Measurements from ENCODE around the gene PEX11G.

The PEX11G gene

DNA sequence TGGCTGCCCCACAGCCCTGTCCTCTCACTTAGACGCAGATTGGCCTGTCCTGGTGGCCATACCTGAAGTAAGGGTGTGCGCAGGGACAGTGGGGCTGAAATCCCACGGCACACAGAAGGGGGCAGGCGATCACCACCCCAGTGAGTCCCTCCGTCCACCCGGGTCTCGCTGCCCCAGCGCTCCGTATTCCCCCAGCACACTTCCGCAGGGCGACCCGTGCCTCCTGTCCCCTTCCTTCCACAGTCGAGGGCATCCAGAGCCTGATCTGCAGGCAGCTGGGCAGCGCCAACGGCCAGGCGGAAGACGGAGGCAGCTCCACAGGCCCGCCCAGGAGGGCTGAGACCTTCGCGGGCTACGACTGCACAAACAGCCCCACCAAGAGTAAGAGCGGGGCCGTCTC, 25.3 kb downstream of the PEX11G start:
- Histone ChIP-seq H3K27me3 (ENCODE audit: low read length) (no peaks in the 10 kb centered on the region), H3K79me2 (ENCODE audit: insufficient read depth, low read length) (no peaks in the 10 kb centered on the region), H3K9ac (ENCODE audit: low read length) (no peak overlapping the region), H4K20me1 (ENCODE audit: low read depth, low read length) (no peaks in the 10 kb centered on the region), H3K4me2 (ENCODE audit: low read depth, low read length, poor library complexity, severe bottlenecking) (no peak overlapping the region), H3K27ac (ENCODE audit: low read depth, low read length) (no peak overlapping the region), H3K36me3 (ENCODE audit: low read length) (no peaks in the 10 kb centered on the region), H3K9me2 (replicated peaks; ENCODE audit: insufficient read depth, low read length) (no peaks in the 10 kb centered on the region), H3K9me3 (ENCODE audit: insufficient read depth, low read length) (no peaks in the 10 kb centered on the region), H3F3A (ENCODE audit: insufficient read depth) (no peaks in the 10 kb centered on the region), H3K4me3 (ENCODE audit: insufficient read depth, low read length, poor library complexity, severe bottlenecking) (no peak overlapping the region), H2AFZ (ENCODE audit: low read depth, low read length, severe bottlenecking) (no peak overlapping the region)
- no peak for TF ChIP-seq EZH2phosphoT487 (conservative IDR thresholded peaks at IDR 0.05; ENCODE audit: low read length)
- TF ChIP-seq, protein P1, sequence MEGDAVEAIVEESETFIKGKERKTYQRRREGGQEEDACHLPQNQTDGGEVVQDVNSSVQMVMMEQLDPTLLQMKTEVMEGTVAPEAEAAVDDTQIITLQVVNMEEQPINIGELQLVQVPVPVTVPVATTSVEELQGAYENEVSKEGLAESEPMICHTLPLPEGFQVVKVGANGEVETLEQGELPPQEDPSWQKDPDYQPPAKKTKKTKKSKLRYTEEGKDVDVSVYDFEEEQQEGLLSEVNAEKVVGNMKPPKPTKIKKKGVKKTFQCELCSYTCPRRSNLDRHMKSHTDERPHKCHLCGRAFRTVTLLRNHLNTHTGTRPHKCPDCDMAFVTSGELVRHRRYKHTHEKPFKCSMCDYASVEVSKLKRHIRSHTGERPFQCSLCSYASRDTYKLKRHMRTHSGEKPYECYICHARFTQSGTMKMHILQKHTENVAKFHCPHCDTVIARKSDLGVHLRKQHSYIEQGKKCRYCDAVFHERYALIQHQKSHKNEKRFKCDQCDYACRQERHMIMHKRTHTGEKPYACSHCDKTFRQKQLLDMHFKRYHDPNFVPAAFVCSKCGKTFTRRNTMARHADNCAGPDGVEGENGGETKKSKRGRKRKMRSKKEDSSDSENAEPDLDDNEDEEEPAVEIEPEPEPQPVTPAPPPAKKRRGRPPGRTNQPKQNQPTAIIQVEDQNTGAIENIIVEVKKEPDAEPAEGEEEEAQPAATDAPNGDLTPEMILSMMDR (IDR thresholded peaks at IDR 0.05; ENCODE audit: insufficient read depth, low read length, poor library complexity, severe bottlenecking) = no peak

DNA sequence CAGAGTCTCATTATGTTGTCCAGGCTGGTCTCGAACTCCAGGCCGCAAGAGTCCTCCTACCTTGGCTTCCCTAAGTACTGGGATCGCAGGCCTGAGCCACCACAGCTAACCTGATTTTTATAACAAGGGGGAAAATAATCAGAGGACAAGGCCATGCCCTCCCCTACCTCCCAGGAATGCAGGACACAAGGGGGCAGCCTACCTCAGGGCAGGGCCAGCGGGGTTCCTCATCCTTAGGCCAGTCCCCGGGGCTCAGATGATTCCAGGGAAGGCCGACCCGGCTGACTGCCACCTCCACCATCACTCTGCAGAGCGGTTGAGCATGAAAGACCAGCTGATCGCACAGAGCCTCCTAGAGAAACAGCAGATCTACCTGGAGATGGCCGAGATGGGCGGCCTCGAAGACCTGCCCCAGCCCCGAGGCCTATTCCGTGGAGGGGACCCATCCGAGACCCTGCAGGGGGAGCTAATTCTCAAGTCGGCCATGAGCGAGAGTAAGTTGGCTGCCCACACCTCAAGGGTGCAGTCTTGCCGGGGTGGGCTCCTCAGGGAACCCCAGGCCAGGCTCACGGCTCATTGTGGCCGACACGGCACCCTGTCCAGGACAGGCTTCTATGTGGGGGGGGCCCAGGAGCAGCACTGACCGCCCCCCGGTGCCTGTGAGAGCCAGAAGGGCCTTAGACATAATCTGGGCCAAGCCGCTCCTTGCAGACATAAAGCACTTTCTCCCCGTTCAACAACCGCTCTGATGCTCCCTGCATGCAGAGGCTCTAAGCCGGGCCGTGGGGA, 26.8 kb downstream of the PEX11G start:
- H3K36me3 ChIP-seq (ENCODE audit: low read length) = no peaks in the 10 kb centered on the region

DNA sequence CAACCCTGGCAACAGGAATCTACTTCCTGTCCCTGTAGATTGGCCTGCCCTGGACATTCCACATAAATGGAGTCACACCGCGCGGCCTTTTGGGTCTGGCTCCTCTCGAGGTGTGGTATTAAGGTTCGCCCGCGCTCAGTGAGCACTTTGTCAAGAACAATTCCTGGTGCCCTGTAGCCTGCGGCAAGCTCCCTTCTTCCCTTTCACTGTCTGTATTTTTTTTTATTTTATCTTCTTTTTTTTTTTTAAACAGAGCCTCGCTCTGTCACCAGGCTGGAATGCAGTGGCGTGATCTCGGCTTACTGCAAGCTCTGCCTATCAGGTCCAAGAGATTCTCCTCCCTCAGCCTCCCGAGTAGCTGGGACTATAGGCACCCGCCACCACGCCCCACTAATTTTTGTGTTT, 28.3 kb downstream of the PEX11G start:
- no peaks in the 10 kb centered on the region for H3K79me2 ChIP-seq (ENCODE audit: insufficient read depth, low read length)
- no peaks in the 10 kb centered on the region for H4K20me1 ChIP-seq (ENCODE audit: low read depth, low read length)
- no peaks in the 10 kb centered on the region for H3K9me3 ChIP-seq (ENCODE audit: insufficient read depth, low read length)
- H3K36me3 ChIP-seq (ENCODE audit: low read length) = no peaks in the 10 kb centered on the region; the same call in 1 of the 2 replicates
- no peak overlapping the region for H3K27ac ChIP-seq (ENCODE audit: low read depth, low read length)
- no peak overlapping the region for H3K4me3 ChIP-seq (ENCODE audit: insufficient read depth, low read length, poor library complexity, severe bottlenecking)
- no peak overlapping the region for H3K4me2 ChIP-seq (ENCODE audit: low read depth, low read length, poor library complexity, severe bottlenecking)
- no peaks in the 10 kb centered on the region for H3F3A ChIP-seq (ENCODE audit: insufficient read depth)
- no peak overlapping the region for H3K9ac ChIP-seq (ENCODE audit: low read length)
- H3K9me2 ChIP-seq (replicated peaks; ENCODE audit: insufficient read depth, low read length) = no peaks in the 10 kb centered on the region
- H3K27me3 ChIP-seq (ENCODE audit: low read length) = no peaks in the 10 kb centered on the region
- H2AFZ ChIP-seq (ENCODE audit: low read depth, low read length, severe bottlenecking) = no peak overlapping the region
- TF ChIP-seq, protein P1 (IDR thresholded peaks at IDR 0.05; ENCODE audit: insufficient read depth, low read length, poor library complexity, severe bottlenecking) = no peak
- TF ChIP-seq EZH2phosphoT487 (conservative IDR thresholded peaks at IDR 0.05; ENCODE audit: low read length) = no peak

More for the DNA sequence above, 26.8 kb downstream of the PEX11G start:
- no peaks in the 10 kb centered on the region for H3K27me3 ChIP-seq (ENCODE audit: low read length)
- H3K79me2 ChIP-seq (ENCODE audit: insufficient read depth, low read length) = no peaks in the 10 kb centered on the region
- H4K20me1 ChIP-seq (ENCODE audit: low read depth, low read length) = no peaks in the 10 kb centered on the region
- TF ChIP-seq, protein P1 (IDR thresholded peaks at IDR 0.05; ENCODE audit: insufficient read depth, low read length, poor library complexity, severe bottlenecking) = no peak
- TF ChIP-seq EZH2phosphoT487 (conservative IDR thresholded peaks at IDR 0.05; ENCODE audit: low read length) = no peak
- H3F3A ChIP-seq (ENCODE audit: insufficient read depth) = no peaks in the 10 kb centered on the region
- no peak overlapping the region for H3K4me2 ChIP-seq (ENCODE audit: low read depth, low read length, poor library complexity, severe bottlenecking)
- no peak overlapping the region for H3K27ac ChIP-seq (ENCODE audit: low read depth, low read length)
- H2AFZ ChIP-seq (ENCODE audit: low read depth, low read length, severe bottlenecking) = no peak overlapping the region
- no peaks in the 10 kb centered on the region for H3K9me2 ChIP-seq (replicated peaks; ENCODE audit: insufficient read depth, low read length)
- no peak overlapping the region for H3K9ac ChIP-seq (ENCODE audit: low read length)
- no peak overlapping the region for H3K4me3 ChIP-seq (ENCODE audit: insufficient read depth, low read length, poor library complexity, severe bottlenecking)
- no peaks in the 10 kb centered on the region for H3K9me3 ChIP-seq (ENCODE audit: insufficient read depth, low read length)

All from SU-DHL-6 (cell line).